Measurements from ENCODE around the gene BPI.
"Not testable (repeated sequence)": the region's sequence is repeated elsewhere in the genome, so short reads cannot be mapped to it uniquely, and the experiment has no call there.

Gene BPI

DNA sequence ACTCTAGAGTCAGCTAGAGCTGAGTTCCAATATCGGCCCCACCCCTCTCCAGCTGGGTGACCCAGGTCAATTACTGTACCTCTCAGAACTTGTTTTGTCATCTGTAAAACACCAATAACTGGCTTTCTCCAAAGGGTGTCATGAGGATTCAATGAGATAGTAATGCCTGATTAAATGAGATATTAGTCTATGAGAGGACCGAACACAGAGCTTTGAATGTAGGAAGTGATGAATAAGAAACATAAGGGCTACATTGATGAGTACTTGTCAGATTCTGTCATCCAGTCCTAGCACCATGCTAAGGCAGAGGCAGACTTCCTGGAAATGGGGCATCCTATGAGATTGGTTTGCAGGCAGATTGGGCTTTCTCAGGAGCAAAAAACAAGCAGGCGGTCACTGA lies 20.2 kb downstream of the BPI start:
- H3K36me3 ChIP-seq (ENCODE audit: control insufficient read depth, low read depth, low read length), result no peaks in the 10 kb centered on the region
- no peaks in the 10 kb centered on the region for H3K4me1 ChIP-seq (ENCODE audit: control insufficient read depth, low read depth, low read length)
- H3K27me3 ChIP-seq (ENCODE audit: control insufficient read depth, insufficient read depth, low read length), result no peaks in the 10 kb centered on the region
- no peak overlapping the region for H3K4me3 ChIP-seq (ENCODE audit: low read length)
- H3K27ac ChIP-seq (ENCODE audit: low read length), result no peak overlapping the region
- no peaks in the 10 kb centered on the region for H3K9me3 ChIP-seq (ENCODE audit: control insufficient read depth, low read depth, low read length)
- H3K9ac ChIP-seq (ENCODE audit: low read length), result no peak overlapping the region

DNA sequence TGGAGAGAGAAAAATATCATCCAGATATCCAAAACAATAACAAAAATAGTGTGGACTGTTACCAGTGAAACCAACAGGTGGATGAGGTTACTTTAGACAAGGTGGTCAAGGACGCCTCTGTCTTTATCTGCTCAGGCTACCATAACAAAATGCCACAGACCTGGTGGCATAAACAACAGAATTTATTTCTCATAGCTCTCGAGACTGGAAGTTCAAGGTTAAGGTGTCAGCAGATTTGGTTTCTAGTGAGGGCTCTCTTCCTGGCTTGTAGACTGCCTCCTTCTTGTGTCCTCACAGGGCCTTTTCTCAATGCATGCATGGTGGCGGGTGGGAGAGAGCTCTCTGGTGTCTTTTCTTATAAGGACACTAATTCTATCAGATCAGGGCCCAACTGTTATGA lies 21.2 kb downstream of the BPI start:
- Histone ChIP-seq H3K27ac (ENCODE audit: low read length) (no peak overlapping the region), H3K4me3 (ENCODE audit: low read length) (no peak overlapping the region), H3K4me1 (ENCODE audit: control insufficient read depth, low read depth, low read length) (no peaks in the 10 kb centered on the region), H3K9ac (ENCODE audit: low read length) (no peak overlapping the region), H3K27me3 (ENCODE audit: control insufficient read depth, insufficient read depth, low read length) (no peaks in the 10 kb centered on the region), H3K9me3 (ENCODE audit: control insufficient read depth, low read depth, low read length) (no peaks in the 10 kb centered on the region), H3K36me3 (ENCODE audit: control insufficient read depth, low read depth, low read length) (no peaks in the 10 kb centered on the region)

DNA sequence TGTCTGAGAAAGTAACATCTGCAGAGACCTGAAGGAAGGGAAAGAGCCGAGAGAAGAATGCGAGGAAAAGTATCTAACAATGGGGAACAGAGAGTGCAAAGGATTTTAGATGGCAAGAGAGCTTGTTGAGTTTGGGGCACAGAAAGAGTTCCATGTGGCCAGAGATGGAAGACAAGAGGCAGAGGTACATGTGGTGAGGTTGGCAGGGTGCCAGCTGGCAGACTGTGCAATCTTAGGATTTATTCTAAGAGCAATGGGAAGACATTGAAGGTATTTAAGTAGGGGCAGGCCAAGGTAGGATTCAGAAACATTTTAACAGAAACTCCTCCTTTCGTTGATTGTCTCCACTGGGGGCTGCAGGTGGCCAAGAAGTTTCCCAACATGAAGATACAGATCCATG lies 21.9 kb downstream of the BPI start:
- H3K27me3 ChIP-seq (ENCODE audit: control insufficient read depth, insufficient read depth, low read length), result no peaks in the 10 kb centered on the region
- no peak overlapping the region for H3K9ac ChIP-seq (ENCODE audit: low read length)
- H3K27ac ChIP-seq (ENCODE audit: low read length), result no peak overlapping the region
- no peaks in the 10 kb centered on the region for H3K4me1 ChIP-seq (ENCODE audit: control insufficient read depth, low read depth, low read length)
- H3K4me3 ChIP-seq (ENCODE audit: low read length), result no peak overlapping the region
- no peaks in the 10 kb centered on the region for H3K9me3 ChIP-seq (ENCODE audit: control insufficient read depth, low read depth, low read length)
- H3K36me3 ChIP-seq (ENCODE audit: control insufficient read depth, low read depth, low read length), result no peaks in the 10 kb centered on the region

DNA sequence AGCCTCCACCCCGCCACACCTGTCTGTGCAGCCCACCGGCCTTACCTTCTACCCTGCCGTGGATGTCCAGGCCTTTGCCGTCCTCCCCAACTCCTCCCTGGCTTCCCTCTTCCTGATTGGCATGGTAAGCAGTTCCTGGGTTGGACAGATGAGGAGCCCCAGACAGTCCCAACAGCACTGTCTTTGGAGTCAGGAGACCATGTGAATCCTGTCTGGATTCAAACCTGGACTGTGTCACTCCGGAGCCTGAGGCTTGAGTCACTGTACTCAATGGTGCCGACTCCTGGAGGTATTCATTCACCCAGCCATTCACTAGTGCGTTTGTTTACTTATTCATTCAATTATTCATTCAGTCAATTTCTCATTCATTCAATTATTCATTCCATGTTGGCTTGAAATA lies 22.4 kb downstream of the BPI start:
- no peaks in the 10 kb centered on the region for H3K27me3 ChIP-seq (ENCODE audit: control insufficient read depth, insufficient read depth, low read length)
- H3K4me1 ChIP-seq (ENCODE audit: control insufficient read depth, low read depth, low read length), result no peaks in the 10 kb centered on the region
- H3K36me3 ChIP-seq (ENCODE audit: control insufficient read depth, low read depth, low read length), result no peaks in the 10 kb centered on the region
- H3K4me3 ChIP-seq (ENCODE audit: low read length), result no peak overlapping the region
- no peak overlapping the region for H3K27ac ChIP-seq (ENCODE audit: low read length)
- H3K9me3 ChIP-seq (ENCODE audit: control insufficient read depth, low read depth, low read length), result no peaks in the 10 kb centered on the region
- no peak overlapping the region for H3K9ac ChIP-seq (ENCODE audit: low read length)

DNA sequence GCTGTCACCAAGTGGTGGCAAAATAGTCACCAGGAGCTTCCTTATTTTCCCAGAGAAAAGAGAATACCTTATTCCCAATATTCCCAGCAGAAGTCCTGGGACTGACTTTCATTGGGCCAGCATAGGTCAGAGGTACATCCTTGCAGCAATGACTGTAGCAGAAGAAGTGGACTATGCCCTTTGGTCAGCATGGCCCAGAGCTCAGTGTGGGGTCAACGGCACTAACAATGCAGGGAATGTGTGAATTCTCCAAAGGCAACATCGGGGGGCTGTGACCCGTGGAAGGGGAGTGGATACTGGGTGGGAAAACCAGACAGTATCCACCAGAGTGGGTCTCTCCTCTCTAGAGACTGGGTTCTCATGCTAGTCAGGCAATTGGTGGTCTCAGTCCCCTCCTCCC lies 26.7 kb downstream of the BPI start:
- H3K36me3 ChIP-seq (ENCODE audit: control insufficient read depth, low read depth, low read length), result no peaks in the 10 kb centered on the region
- no peaks in the 10 kb centered on the region for H3K27me3 ChIP-seq (ENCODE audit: control insufficient read depth, insufficient read depth, low read length)
- H3K4me3 ChIP-seq (ENCODE audit: low read length), result no peak overlapping the region
- no peak overlapping the region for H3K9ac ChIP-seq (ENCODE audit: low read length)
- no peak overlapping the region for H3K27ac ChIP-seq (ENCODE audit: low read length)
- no peaks in the 10 kb centered on the region for H3K4me1 ChIP-seq (ENCODE audit: control insufficient read depth, low read depth, low read length)
- no peaks in the 10 kb centered on the region for H3K9me3 ChIP-seq (ENCODE audit: control insufficient read depth, low read depth, low read length)

DNA sequence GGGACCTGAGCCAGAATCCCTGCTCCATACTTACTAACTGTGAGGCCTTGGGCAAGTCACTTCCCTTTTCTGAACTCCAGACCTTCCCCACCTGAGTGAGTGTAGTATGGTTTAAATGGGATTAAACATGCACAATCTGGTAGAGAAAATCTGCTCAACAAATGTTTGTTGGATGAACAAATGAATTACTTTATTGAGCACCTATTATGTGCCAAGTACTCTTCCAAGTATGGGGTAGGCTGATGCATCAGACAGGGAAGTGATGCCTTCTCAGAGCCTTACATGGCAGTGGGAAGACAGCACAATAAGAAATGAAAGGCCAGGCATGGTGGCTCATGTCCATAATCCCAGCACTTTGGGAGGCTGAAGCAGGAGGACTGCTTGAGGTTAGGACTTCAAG lies 27.3 kb downstream of the BPI start:
- H3K9ac ChIP-seq (ENCODE audit: low read length), result no peak overlapping the region
- no peaks in the 10 kb centered on the region for H3K4me1 ChIP-seq (ENCODE audit: control insufficient read depth, low read depth, low read length)
- no peak overlapping the region for H3K4me3 ChIP-seq (ENCODE audit: low read length)
- no peak overlapping the region for H3K27ac ChIP-seq (ENCODE audit: low read length)
- H3K9me3 ChIP-seq (ENCODE audit: control insufficient read depth, low read depth, low read length), result no peaks in the 10 kb centered on the region
- no peaks in the 10 kb centered on the region for H3K27me3 ChIP-seq (ENCODE audit: control insufficient read depth, insufficient read depth, low read length)
- no peaks in the 10 kb centered on the region for H3K36me3 ChIP-seq (ENCODE audit: control insufficient read depth, low read depth, low read length)

DNA sequence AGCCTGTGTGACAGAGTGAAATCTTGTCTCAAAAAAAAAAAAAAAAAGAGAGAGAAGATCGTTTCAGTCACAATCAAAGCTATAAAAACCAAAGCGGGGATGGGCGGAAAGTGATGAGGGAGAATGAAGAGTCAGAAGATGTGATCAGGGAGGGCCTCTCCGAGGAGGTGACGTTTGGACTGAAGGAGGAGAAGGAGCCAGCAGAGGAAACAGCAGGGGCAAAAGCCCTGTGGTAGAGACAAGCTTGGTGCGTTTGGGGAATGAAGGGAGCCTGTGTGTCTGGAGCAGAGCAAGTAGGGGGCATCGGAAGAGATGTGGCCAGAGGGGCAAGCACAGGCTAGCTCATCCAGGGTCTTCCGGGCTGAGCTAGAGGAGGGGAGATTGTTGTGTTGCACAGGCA lies 27.9 kb downstream of the BPI start:
- Histone ChIP-seq H3K27ac (ENCODE audit: low read length) (no peak overlapping the region), H3K4me3 (ENCODE audit: low read length) (no peak overlapping the region), H3K27me3 (ENCODE audit: control insufficient read depth, insufficient read depth, low read length) (no peaks in the 10 kb centered on the region), H3K9me3 (ENCODE audit: control insufficient read depth, low read depth, low read length) (no peaks in the 10 kb centered on the region), H3K36me3 (ENCODE audit: control insufficient read depth, low read depth, low read length) (no peaks in the 10 kb centered on the region), H3K4me1 (ENCODE audit: control insufficient read depth, low read depth, low read length) (no peaks in the 10 kb centered on the region), H3K9ac (ENCODE audit: low read length) (no peak overlapping the region)

DNA sequence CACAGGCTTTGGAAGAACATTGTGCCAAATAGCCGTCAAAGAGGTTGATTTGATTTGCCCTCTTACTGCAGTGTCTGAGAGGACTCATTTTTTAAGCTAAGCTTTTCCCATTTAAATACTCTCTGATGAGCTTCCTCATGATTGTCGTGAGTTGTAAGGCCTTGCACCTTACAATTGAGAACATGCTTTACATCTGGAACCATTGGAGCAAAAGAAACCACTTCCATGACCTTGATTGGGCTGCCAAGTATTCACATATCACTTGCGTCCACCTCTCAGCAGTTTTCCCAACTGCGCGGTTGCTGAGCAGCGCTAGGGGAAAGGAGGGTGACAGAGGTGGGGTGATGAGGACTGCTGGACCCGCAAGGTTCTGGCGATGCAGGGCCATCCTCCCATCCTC lies 30.1 kb downstream of the BPI start:
- Histone ChIP-seq H3K9ac (ENCODE audit: low read length) (no peak overlapping the region), H3K4me3 (ENCODE audit: low read length) (no peak overlapping the region), H3K4me1 (ENCODE audit: control insufficient read depth, low read depth, low read length) (peaks cover 1% of the 10 kb centered on the region), H3K36me3 (ENCODE audit: control insufficient read depth, low read depth, low read length) (no peaks in the 10 kb centered on the region), H3K27me3 (ENCODE audit: control insufficient read depth, insufficient read depth, low read length) (no peaks in the 10 kb centered on the region), H3K27ac (ENCODE audit: low read length) (no peak overlapping the region), H3K9me3 (ENCODE audit: control insufficient read depth, low read depth, low read length) (peaks cover 3% of the 10 kb centered on the region)

DNA sequence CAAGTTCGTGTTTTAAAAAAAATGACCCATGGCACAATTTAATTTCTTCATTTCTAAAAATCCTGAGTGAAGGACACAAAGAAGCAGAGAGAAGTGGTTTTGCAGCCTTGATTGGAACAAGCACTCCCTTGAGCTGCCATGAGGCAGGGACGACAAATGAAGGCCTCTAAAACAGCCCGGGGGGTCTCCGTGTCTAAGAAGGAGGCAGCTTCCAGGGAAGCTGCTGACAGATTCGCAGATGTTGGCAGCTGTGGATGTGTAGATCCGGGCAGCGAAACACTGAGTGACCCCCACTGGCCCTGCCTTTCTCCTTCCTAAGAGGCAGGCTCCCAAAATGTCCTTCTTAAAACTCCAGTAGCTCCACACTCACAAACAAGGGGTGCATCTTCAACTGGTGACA lies 32.8 kb downstream of the BPI start:
- Histone ChIP-seq H3K27me3 (ENCODE audit: control insufficient read depth, insufficient read depth, low read length) (no peaks in the 10 kb centered on the region), H3K4me3 (ENCODE audit: low read length) (no peak overlapping the region), H3K27ac (ENCODE audit: low read length) (no peak overlapping the region), H3K4me1 (ENCODE audit: control insufficient read depth, low read depth, low read length) (peaks cover 21% of the 10 kb centered on the region), H3K36me3 (ENCODE audit: control insufficient read depth, low read depth, low read length) (no peaks in the 10 kb centered on the region), H3K9ac (ENCODE audit: low read length) (no peak overlapping the region), H3K9me3 (ENCODE audit: control insufficient read depth, low read depth, low read length) (peaks cover 3% of the 10 kb centered on the region)

DNA sequence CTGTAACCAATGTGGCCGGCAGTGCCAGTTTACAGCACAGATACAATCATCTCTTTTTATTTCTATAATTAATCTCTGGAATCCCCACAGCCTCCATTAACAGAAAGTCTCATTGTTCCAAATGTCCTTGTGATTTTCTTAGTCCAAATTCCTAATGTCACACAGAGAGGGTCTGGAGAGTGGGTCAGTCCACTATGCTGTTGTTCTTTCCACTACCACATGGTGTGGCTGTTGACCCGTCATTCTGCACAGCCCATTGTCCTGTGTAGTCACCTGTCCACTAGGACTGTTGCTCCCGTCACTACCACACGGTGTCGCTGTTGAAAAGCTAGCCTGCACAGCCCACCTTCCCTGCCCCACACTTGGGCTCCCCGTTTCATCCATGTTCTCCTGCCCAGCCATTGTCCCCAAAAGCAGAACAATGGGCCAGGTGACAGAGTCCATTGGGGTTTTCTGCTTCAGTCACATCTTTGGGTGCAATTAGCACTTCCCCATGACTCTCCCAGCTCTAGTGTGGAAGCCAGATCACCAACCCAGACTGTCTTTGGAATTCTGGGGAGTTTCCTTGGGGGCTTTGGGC lies 33.7 kb downstream of the BPI start:
- Histone ChIP-seq H3K4me1 (ENCODE audit: control insufficient read depth, low read depth, low read length) (peaks cover 30% of the 10 kb centered on the region), H3K27ac (ENCODE audit: low read length) (no peak overlapping the region), H3K36me3 (ENCODE audit: control insufficient read depth, low read depth, low read length) (no peaks in the 10 kb centered on the region), H3K9me3 (ENCODE audit: control insufficient read depth, low read depth, low read length) (peaks cover 3% of the 10 kb centered on the region), H3K4me3 (ENCODE audit: low read length) (no peak overlapping the region), H3K9ac (ENCODE audit: low read length) (no peak overlapping the region), H3K27me3 (ENCODE audit: control insufficient read depth, insufficient read depth, low read length) (no peaks in the 10 kb centered on the region)

DNA sequence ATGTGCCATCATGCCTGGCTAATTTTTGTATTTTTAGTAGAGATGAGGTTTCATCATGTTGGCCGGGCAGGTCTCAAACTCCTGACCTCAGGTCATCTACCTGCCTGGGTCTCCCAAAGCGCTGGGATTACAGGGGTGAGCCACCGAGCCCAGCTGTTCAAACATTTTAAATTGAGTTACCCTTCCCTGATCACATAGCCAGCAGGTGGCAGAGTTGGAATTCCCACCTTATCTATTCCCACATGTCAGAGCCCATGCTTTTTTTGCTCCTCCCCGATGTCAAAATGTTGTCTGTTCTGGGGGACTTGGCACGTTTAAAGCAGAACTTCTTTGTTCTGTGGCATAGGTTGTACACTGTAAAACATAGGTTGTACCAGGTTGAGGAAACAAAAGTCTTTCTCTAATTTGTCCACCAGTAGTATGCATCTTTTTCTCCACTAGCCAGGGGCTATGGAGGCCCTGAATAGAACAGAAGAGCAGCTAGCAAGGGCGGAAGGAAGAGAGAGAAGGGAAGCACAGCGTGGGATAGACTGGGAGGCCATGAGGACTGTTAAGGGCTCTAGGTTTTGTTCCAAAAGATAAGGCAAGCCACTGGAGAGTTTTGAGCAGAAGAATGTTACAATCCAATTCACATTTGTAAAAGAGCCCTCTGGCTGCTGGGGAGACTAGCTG lies 35.0 kb downstream of the BPI start:
- Histone ChIP-seq H3K9ac (ENCODE audit: low read length) (no peak overlapping the region), H3K27ac (ENCODE audit: low read length) (no peak overlapping the region), H3K4me1 (ENCODE audit: control insufficient read depth, low read depth, low read length) (peaks cover 43% of the 10 kb centered on the region), H3K27me3 (ENCODE audit: control insufficient read depth, insufficient read depth, low read length) (no peaks in the 10 kb centered on the region), H3K9me3 (ENCODE audit: control insufficient read depth, low read depth, low read length) (peaks cover 3% of the 10 kb centered on the region), H3K4me3 (ENCODE audit: low read length) (no peak overlapping the region), H3K36me3 (ENCODE audit: control insufficient read depth, low read depth, low read length) (no peaks in the 10 kb centered on the region)

DNA sequence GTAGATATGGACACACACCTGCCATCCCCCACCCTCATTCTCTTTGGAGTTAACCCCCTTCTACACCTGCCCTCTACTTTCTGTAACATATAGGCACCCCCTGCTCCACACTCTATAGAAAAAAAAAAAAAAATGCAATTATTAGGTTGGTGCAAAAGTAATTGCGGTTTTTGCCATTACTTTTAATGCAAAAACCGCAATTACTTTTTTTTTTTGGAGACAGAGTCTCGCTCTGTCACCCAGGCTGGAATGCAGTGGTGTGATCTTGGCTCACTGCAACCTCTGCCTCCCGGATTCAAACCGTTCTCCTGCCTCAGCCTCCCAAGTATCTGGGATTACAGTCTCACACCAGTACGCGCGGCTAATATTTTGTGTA lies 35.6 kb downstream of the BPI start:
- not testable (repeated sequence) for H3K27me3 ChIP-seq (ENCODE audit: control insufficient read depth, insufficient read depth, low read length); H3K4me3 ChIP-seq (ENCODE audit: low read length); H3K9me3 ChIP-seq (ENCODE audit: control insufficient read depth, low read depth, low read length); H3K36me3 ChIP-seq (ENCODE audit: control insufficient read depth, low read depth, low read length); H3K9ac ChIP-seq (ENCODE audit: low read length); H3K27ac ChIP-seq (ENCODE audit: low read length)
- H3K4me1 ChIP-seq (ENCODE audit: control insufficient read depth, low read depth, low read length), result peaks cover 43% of the 10 kb centered on the region
